ENCODE results near the gene LRRC39. TPM values are rescaled to one million over a fixed set of nuclear protein-coding genes. Genes with fewer than 3 reads are reported as not detected.
"Not testable (repeated sequence)": the region's sequence is repeated elsewhere in the genome, so short reads cannot be mapped to it uniquely, and the experiment has no call there.

The LRRC39 gene
- total RNA-seq, 6 experiments from 2014 or later, result 0.10 to 0.39 (median 0.26) TPM; not detected in 2

- no peaks in the 10 kb centered on the region for H3K27me3 ChIP-seq
- DNase-seq, result no peak
- intact Hi-C loops (cut with DNase I), result no loop called here
- H3K4me3 ChIP-seq, result no peak overlapping the region
- TF ChIP-seq POLR2A (IDR thresholded peaks at IDR 0.05) (no peak), CTCF (IDR thresholded peaks at IDR 0.05) (no peak)
- no peaks in the 10 kb centered on the region for H3K9me3 ChIP-seq
- no peak overlapping the region for H3K27ac ChIP-seq
- no peak for ATAC-seq
- H3K36me3 ChIP-seq, result peaks cover 0 to 73% (median 11%) of the 10 kb centered on the region in 4 donors
- 42% methylated on average over 1 of the region's 1 CpG for WGBS (ENCODE audit: insufficient coverage, low coverage, low lambda C conversion rate, missing lambda C conversion rate)
- no peaks in the 10 kb centered on the region for H3K4me1 ChIP-seq
Observed at GRCh38 chr1:100215101-100215500, 37.0 kb upstream of the LRRC39 start.

GRCh38 chr1:100213141-100213540, 35.1 kb upstream of the LRRC39 start:
- DNase-seq, result no peak
- H3K36me3 ChIP-seq, result peaks cover 0 to 81% (median 18%) of the 10 kb centered on the region in 4 donors
- intact Hi-C loops (cut with DNase I), result no loop called here
- no peaks in the 10 kb centered on the region for H3K9me3 ChIP-seq
- ATAC-seq, result peak in 1 of 4 donors; percentile 40
- H3K27ac ChIP-seq, result no peak overlapping the region
- 96% methylated on average over 5 of the region's 37 CpGs for WGBS (ENCODE audit: insufficient coverage, low coverage, low lambda C conversion rate, missing lambda C conversion rate)
- no peak overlapping the region for H3K4me3 ChIP-seq
- no peaks in the 10 kb centered on the region for H3K4me1 ChIP-seq
- no peaks in the 10 kb centered on the region for H3K27me3 ChIP-seq
- no peak for TF ChIP-seq POLR2A (IDR thresholded peaks at IDR 0.05)
- no peak for TF ChIP-seq CTCF (IDR thresholded peaks at IDR 0.05)

- H3K4me1 ChIP-seq, result no peaks in the 10 kb centered on the region
- H3K27ac ChIP-seq, result no peak overlapping the region
- no peaks in the 10 kb centered on the region for H3K9me3 ChIP-seq
- H3K4me3 ChIP-seq, result no peak overlapping the region
- H3K27me3 ChIP-seq, result no peaks in the 10 kb centered on the region
- TF ChIP-seq POLR2A (IDR thresholded peaks at IDR 0.05) (no peak), CTCF (IDR thresholded peaks at IDR 0.05) (no peak)
- DNase-seq, result no peak
- intact Hi-C loops (cut with DNase I), result no loop called here
- 100% methylated on average over 2 of the region's 2 CpGs for WGBS (ENCODE audit: insufficient coverage, low coverage, low lambda C conversion rate, missing lambda C conversion rate)
- ATAC-seq, result no peak
- H3K36me3 ChIP-seq, result peaks cover 0 to 49% (median 19%) of the 10 kb centered on the region in 4 donors
Observed at GRCh38 chr1:100206301-100206700, 28.2 kb upstream of the LRRC39 start.

GRCh38 chr1:100205593-100205992, 27.5 kb upstream of the LRRC39 start:
- WGBS (ENCODE audit: insufficient coverage, low coverage, low lambda C conversion rate, missing lambda C conversion rate), result 90% methylated on average over 2 of the region's 2 CpGs
- H3K4me1 ChIP-seq; H3K4me3 ChIP-seq; H3K9me3 ChIP-seq; H3K27me3 ChIP-seq; H3K27ac ChIP-seq; intact Hi-C loops (cut with DNase I); DNase-seq; ATAC-seq: not testable (repeated sequence)
- H3K36me3 ChIP-seq, result peaks cover 0 to 42% (median 19%) of the 10 kb centered on the region in 4 donors

GRCh38 chr1:100205103-100205502, 27.0 kb upstream of the LRRC39 start:
- not testable (repeated sequence) for ATAC-seq
- H3K36me3 ChIP-seq, result peaks cover 0 to 42% (median 20%) of the 10 kb centered on the region in 4 donors
- WGBS (ENCODE audit: insufficient coverage, low coverage, low lambda C conversion rate, missing lambda C conversion rate), result 95% methylated on average over 2 of the region's 2 CpGs

GRCh38 chr1:100202703-100203102, 24.6 kb upstream of the LRRC39 start:
- H3K27me3 ChIP-seq; intact Hi-C loops (cut with DNase I): not testable (repeated sequence)

More at GRCh38 chr1:100205103-100205502, 27.0 kb upstream of the LRRC39 start:
- H3K9me3 ChIP-seq; H3K27me3 ChIP-seq; DNase-seq; intact Hi-C loops (cut with DNase I); H3K4me1 ChIP-seq; H3K4me3 ChIP-seq; H3K27ac ChIP-seq: not testable (repeated sequence)

GRCh38 chr1:100200060-100200459, 22.0 kb upstream of the LRRC39 start:
- peaks cover 0 to 38% (median 10%) of the 10 kb centered on the region in 4 donors for H3K36me3 ChIP-seq

More at GRCh38 chr1:100202703-100203102, 24.6 kb upstream of the LRRC39 start:
- not testable (repeated sequence) for H3K4me1 ChIP-seq, DNase-seq, H3K27ac ChIP-seq, H3K9me3 ChIP-seq, ATAC-seq, H3K4me3 ChIP-seq
- H3K36me3 ChIP-seq, result peaks cover 0 to 37% (median 12%) of the 10 kb centered on the region in 4 donors
- WGBS (ENCODE audit: insufficient coverage, low coverage, low lambda C conversion rate, missing lambda C conversion rate), result 79% methylated on average over 2 of the region's 2 CpGs

More at GRCh38 chr1:100200060-100200459, 22.0 kb upstream of the LRRC39 start:
- H3K27me3 ChIP-seq; H3K27ac ChIP-seq; ATAC-seq; intact Hi-C loops (cut with DNase I); DNase-seq; H3K9me3 ChIP-seq; H3K4me1 ChIP-seq; H3K4me3 ChIP-seq: not testable (repeated sequence)
- no CpG with 5 or more reads among the region's 6 CpGs for WGBS (ENCODE audit: insufficient coverage, low coverage, low lambda C conversion rate, missing lambda C conversion rate)
